H1 (cell line): ENCODE measurements around the gene RPTOR. TPM values are rescaled to one million over a fixed set of nuclear protein-coding genes. Genes with fewer than 3 reads are reported as not detected.

Source experiments
- CTCF ChIA-PET: fragments of 300-600 bp; sonication (Branson Sonifier 250); formaldehyde crosslinking; loops from one replicate; lab custom pipeline; 2021; ENCODE audit not compliant: partially characterized antibody; lab: Charles Lee
- POLR2A ChIA-PET: fragments of 300-600 bp; sonication (Branson Sonifier 250); formaldehyde crosslinking; loops from one replicate; lab custom pipeline; 2021; ENCODE audit warnings: inconsistent platforms; ENCODE audit not compliant: partially characterized antibody; lab: Charles Lee
- DNase-seq, 2 experiments: peaks; one replicate each; pipeline versions ENCODE4 v3.0.0 to v3.0.0-alpha.2; 2010 to 2022; ENCODE audit warnings: low spot score in 2 of 2, low read depth in 1 of 2, mixed read lengths in 1 of 2
- FAIRE-seq: peaks from 2 replicates; lab custom pipeline; 2011; peaks lifted over from hg19 to GRCh38; lab: Jason Lieb, UNC
- H2AFZ ChIP-seq: 2 replicates; pipeline ENCODE4 v1.8.1; 2012; ENCODE audit warnings: low read length, inconsistent platforms
- H2AK5ac ChIP-seq: 2 replicates; pipeline ENCODE4 v1.6.1; 2013; ENCODE audit warnings: low read depth, low read length
- H2BK120ac ChIP-seq: replicated peaks from 2 replicates; pipeline ENCODE3; 2013; ENCODE audit warnings: low read depth, low read length, inconsistent platforms
- H2BK12ac ChIP-seq: 2 replicates; pipeline ENCODE4 v1.6.1; 2013; ENCODE audit warnings: low read depth, low read length
- H2BK15ac ChIP-seq: 2 replicates; pipeline ENCODE4 v1.6.1; 2013; ENCODE audit warnings: low read length
- H2BK20ac ChIP-seq: 2 replicates; pipeline ENCODE4 v1.6.1; 2013; ENCODE audit warnings: low read length
- H2BK5ac ChIP-seq: 2 replicates; pipeline ENCODE4 v1.6.1; 2013; ENCODE audit warnings: low read depth, low read length
- H3K14ac ChIP-seq: 2 replicates; pipeline ENCODE4 v1.6.1; 2013; ENCODE audit warnings: inconsistent platforms; ENCODE audit not compliant: insufficient read length
- H3K18ac ChIP-seq: 2 replicates; pipeline ENCODE4 v1.6.1; 2013; ENCODE audit warnings: low read length; ENCODE audit errors: extremely low read depth
- H3K23ac ChIP-seq: 2 replicates; pipeline ENCODE4 v1.6.1; 2013; ENCODE audit warnings: inconsistent platforms; ENCODE audit not compliant: insufficient read length
- H3K23me2 ChIP-seq: 2 replicates; pipeline ENCODE4 v1.6.1; 2013; ENCODE audit warnings: low read depth, low read length
- H3K27ac ChIP-seq: 2 replicates; pipeline ENCODE4 v1.6.1; 2011; ENCODE audit warnings: low read depth, low read length, inconsistent platforms
- H3K27me3 ChIP-seq, 4 experiments: replicated peaks in 1 of 4; 1 replicate in 1 of 4; 2 replicates in 3 of 4; pipeline versions ENCODE4 v1.6.1 to v1.8.1; 2011 to 2013; ENCODE audit warnings: low read length in 3 of 4, mild to moderate bottlenecking in 3 of 4, inconsistent platforms in 2 of 4, mixed read lengths in 2 of 4, moderate library complexity in 1 of 4; ENCODE audit not compliant: control insufficient read depth in 3 of 4, insufficient read depth in 3 of 4; ENCODE audit errors: extremely low read depth in 1 of 4
- H3K36me3 ChIP-seq, 4 experiments: 2 replicates each; pipeline versions ENCODE4 v1.6.1 to v1.8.1; 2011 to 2013; ENCODE audit warnings: mild to moderate bottlenecking in 4 of 4, low read length in 3 of 4, moderate library complexity in 2 of 4, control low read depth in 1 of 4, inconsistent platforms in 1 of 4; ENCODE audit not compliant: insufficient read depth in 4 of 4, control insufficient read depth in 2 of 4
- H3K4ac ChIP-seq: replicated peaks from 2 replicates; pipeline ENCODE3; 2013; ENCODE audit warnings: low read length, low read depth, mixed read lengths, inconsistent platforms; ENCODE audit not compliant: insufficient read length
- H3K4me1 ChIP-seq, 4 experiments: replicated peaks in 1 of 4; 1 replicate in 1 of 4; 2 replicates in 3 of 4; pipeline versions ENCODE4 v1.6.1 to v1.8.1; 2011 to 2013; ENCODE audit warnings: low read length in 3 of 4, inconsistent platforms in 2 of 4, mixed read lengths in 1 of 4; ENCODE audit not compliant: insufficient read depth in 4 of 4, control insufficient read depth in 3 of 4
- H3K4me2 ChIP-seq, 2 experiments: 2 replicates each; pipeline versions ENCODE4 v1.6.1 to v1.8.1; 2011 to 2013; ENCODE audit warnings: low read depth in 2 of 2, low read length in 2 of 2, control low read depth in 1 of 2, inconsistent platforms in 1 of 2, mild to moderate bottlenecking in 1 of 2; ENCODE audit not compliant: insufficient read depth in 1 of 2
- H3K4me3 ChIP-seq, 4 experiments: fragments of 200-600, 300-600 bp in 1 of 4; sonication (generic), shearing (Covaris generic), sonication (Bioruptor Twin) in 1 of 4; 2 replicates each; pipeline versions ENCODE4 v1.5.1 to v1.8.1; 2011 to 2016; ENCODE audit warnings: low read length in 4 of 4, low read depth in 3 of 4, control low read depth in 2 of 4, inconsistent platforms in 2 of 4, mild to moderate bottlenecking in 2 of 4, mixed read lengths in 1 of 4, moderate library complexity in 1 of 4; ENCODE audit not compliant: insufficient read depth in 2 of 4; ENCODE audit errors: extremely low read depth in 1 of 4
- H3K56ac ChIP-seq: replicated peaks from 2 replicates; pipeline ENCODE3; 2013; ENCODE audit warnings: low read depth, mild to moderate bottlenecking, mixed read lengths, low read length, inconsistent platforms; ENCODE audit not compliant: insufficient read length
- H3K79me1 ChIP-seq: 2 replicates; pipeline ENCODE4 v1.6.1; 2013; ENCODE audit warnings: low read depth, low read length, control low read depth
- H3K79me2 ChIP-seq, 2 experiments: 2 replicates each; pipeline versions ENCODE4 v1.6.1 to v1.8.1; 2012 to 2013; ENCODE audit warnings: low read length in 2 of 2, mild to moderate bottlenecking in 2 of 2, inconsistent platforms in 1 of 2; ENCODE audit not compliant: insufficient read depth in 2 of 2, control insufficient read depth in 1 of 2
- H3K9ac ChIP-seq, 4 experiments: replicated peaks in 1 of 4; 1 replicate in 1 of 4; 2 replicates in 3 of 4; pipeline versions ENCODE4 v1.6.1 to v1.8.1; 2011 to 2013; ENCODE audit warnings: low read depth in 3 of 4, low read length in 3 of 4, control low read depth in 2 of 4, mild to moderate bottlenecking in 2 of 4, moderate library complexity in 2 of 4, inconsistent platforms in 1 of 4; ENCODE audit errors: extremely low read depth in 1 of 4
- H3K9me3 ChIP-seq, 2 experiments: 2 replicates each; pipeline versions ENCODE4 v1.6.1 to v1.8.1; 2012 to 2013; ENCODE audit warnings: mild to moderate bottlenecking in 2 of 2, moderate library complexity in 2 of 2, control low read depth in 1 of 2, inconsistent platforms in 1 of 2, low read depth in 1 of 2, low read length in 1 of 2, mixed read lengths in 1 of 2; ENCODE audit not compliant: insufficient read depth in 2 of 2
- H4K20me1 ChIP-seq, 2 experiments: replicated peaks in 1 of 2; 2 replicates each; pipeline versions ENCODE3 to v1.8.1; 2011 to 2013; ENCODE audit warnings: inconsistent platforms in 2 of 2, low read length in 2 of 2, mild to moderate bottlenecking in 1 of 2; ENCODE audit not compliant: insufficient read depth in 2 of 2, control insufficient read depth in 1 of 2
- H4K5ac ChIP-seq: 2 replicates; pipeline ENCODE4 v1.6.1; 2013; ENCODE audit warnings: low read length, low read depth, mixed read lengths, inconsistent platforms; ENCODE audit not compliant: insufficient read length
- H4K8ac ChIP-seq: 2 replicates; pipeline ENCODE4 v1.8.0; 2013; ENCODE audit warnings: mild to moderate bottlenecking, moderate library complexity, low read length, inconsistent platforms; ENCODE audit not compliant: insufficient read depth; ENCODE audit errors: extremely low read depth
- H4K91ac ChIP-seq: replicated peaks from 2 replicates; pipeline ENCODE3; 2013; ENCODE audit warnings: low read length, mixed read lengths, inconsistent platforms; ENCODE audit not compliant: insufficient read length
- CBX5 ChIP-seq: fragments of 300-800, 300-1000 bp; sonication (generic); IDR thresholded peaks from 2 replicates; pipeline ENCODE4 v1.7.1; 2016; ENCODE audit warnings: antibody characterized with exemption, low read length, low read depth
- CBX8 ChIP-seq: fragments of 300-800, 300-1000 bp; sonication (generic); IDR thresholded peaks from 2 replicates; pipeline ENCODE4 v1.7.1; 2016; ENCODE audit warnings: low read depth, low read length, borderline replicate concordance
- CEBPB ChIP-seq: IDR thresholded peaks from 2 replicates; pipeline ENCODE4 v1.6.1; 2012; ENCODE audit warnings: low read depth, low read length
- GABPA ChIP-seq: IDR thresholded peaks from 2 replicates; pipeline ENCODE4 v1.6.1; 2011; ENCODE audit warnings: mild to moderate bottlenecking, low read length, moderate library complexity, borderline replicate concordance; ENCODE audit not compliant: insufficient read depth
- KDM4A ChIP-seq: IDR thresholded peaks from one replicate; pipeline ENCODE4 v1.7.1; 2012; ENCODE audit warnings: low read depth, mild to moderate bottlenecking, moderate library complexity, low read length, inconsistent platforms; ENCODE audit not compliant: severe bottlenecking
- MAFK ChIP-seq: IDR thresholded peaks from 2 replicates; pipeline ENCODE4 v1.6.1; 2012; ENCODE audit warnings: low read depth, mild to moderate bottlenecking, improper control_type of control experiment, low read length
- POLR2A ChIP-seq, 2 experiments: IDR thresholded peaks; 1 replicate in 1 of 2; 2 replicates in 1 of 2; pipeline ENCODE4 v1.6.1; 2011; ENCODE audit warnings: low read depth in 2 of 2, low read length in 2 of 2, mild to moderate bottlenecking in 2 of 2; ENCODE audit errors: control extremely low read depth in 1 of 2
- POLR2AphosphoS5 ChIP-seq: IDR thresholded peaks from 2 replicates; pipeline ENCODE4 v1.6.1; 2011; ENCODE audit warnings: low read depth, low read length
- RNF2 ChIP-seq: fragments of 200-900, 300-1000 bp; sonication (generic); IDR thresholded peaks from 2 replicates; pipeline ENCODE4 v1.7.1; 2016; ENCODE audit warnings: borderline replicate concordance, low read depth, mild to moderate bottlenecking, antibody characterized with exemption, low read length; ENCODE audit not compliant: poor library complexity, severe bottlenecking; ENCODE audit errors: missing control alignments
- SP2 ChIP-seq: IDR thresholded peaks from 2 replicates; pipeline ENCODE4 v1.6.1; 2012; ENCODE audit warnings: mild to moderate bottlenecking, low read length, inconsistent platforms
- SRF ChIP-seq: IDR thresholded peaks from 2 replicates; pipeline ENCODE4 v1.6.1; 2011; ENCODE audit warnings: mild to moderate bottlenecking, low read depth, low read length, moderate library complexity
- TEAD4 ChIP-seq: IDR thresholded peaks from 2 replicates; pipeline ENCODE4 v1.6.1; 2012; ENCODE audit warnings: low read depth, low read length, inconsistent platforms, mixed read lengths
- WGBS, 2 experiments: shearing (Covaris generic) in 1 of 2; methylation state at CpG; one replicate each; pipeline versions ENCODE4 v1.1.6 to v1.1.7; 2013 to 2015; ENCODE audit warnings: low lambda C conversion rate in 2 of 2, mixed read lengths in 2 of 2, inconsistent platforms in 1 of 2, low coverage in 1 of 2, missing lambda C conversion rate in 1 of 2; ENCODE audit not compliant: insufficient replicate concordance in 2 of 2, insufficient coverage in 1 of 2, insufficient read length in 1 of 2; ENCODE audit errors: extremely low coverage in 1 of 2, missing lambda C conversion rate in 1 of 2; 5-methylcytosine and 5-hydroxymethylcytosine counted together
- polyA plus RNA-seq, 7 experiments: library from polyadenylated mRNA; depleted of rRNA in 3 of 7; stranded (reverse) in 5 of 7; unstranded in 2 of 7; fragments of >200 nt in 5 of 7; fragments of 200-250 nt in 2 of 7; gene quantifications; 1 replicate in 5 of 7; 2 replicates in 1 of 7; 4 replicates in 1 of 7; pipeline versions ENCODE4 v1.2.1 to v1.2.3, GENCODE V29; 2011 to 2013; ENCODE audit warnings: missing spikeins in 2 of 7, mixed read lengths in 2 of 7
- total RNA-seq: library from RNA; stranded (reverse); fragmentation: NEBNext Ultra II Directional; extraction: Animal tissue kit (Norgen Biotek cat#: 25700); gene quantifications from 2 replicates; pipeline ENCODE4 v1.2.1, GENCODE V29; 2021
- TF ChIP-seq, protein P1 (sequence below): IDR thresholded peaks from 2 replicates; pipeline ENCODE4 v1.6.1; 2012; ENCODE audit warnings: inconsistent platforms

The RPTOR gene
- total and polyA plus RNA-seq, 2 of the 8 experiments (the other 6 are each of a cell fraction or from before 2014, with no cell fraction given), result 6.9 to 28.7 TPM

DNA sequence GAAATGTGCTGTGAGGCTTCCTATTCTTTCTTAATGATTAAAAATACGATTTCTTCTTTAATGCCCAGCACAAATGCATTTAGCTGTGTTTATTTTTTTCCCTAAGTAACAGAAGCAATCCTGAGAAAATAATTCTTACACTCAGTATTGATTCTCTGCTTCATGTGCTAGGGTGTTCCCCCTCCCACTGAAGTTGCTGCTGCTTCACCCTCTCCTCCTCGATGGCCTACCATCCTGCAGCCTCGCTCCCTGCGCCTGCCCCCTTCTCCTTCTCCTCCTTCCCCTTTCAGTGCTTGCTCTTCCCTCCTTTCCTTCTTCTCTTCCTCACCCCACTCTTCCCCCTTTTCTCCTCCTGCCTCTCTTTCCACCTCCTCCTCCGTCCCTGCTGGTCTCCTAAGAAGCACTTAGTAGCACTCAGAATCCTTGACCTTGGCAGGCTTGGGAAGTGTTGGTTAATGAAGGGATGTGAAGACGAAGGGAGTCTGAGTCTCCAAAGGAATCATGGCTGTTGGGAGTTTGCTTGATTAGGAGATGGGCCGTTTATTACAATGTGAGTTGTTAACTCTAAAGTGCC is 119.7 kb downstream of the RPTOR start:
- peak overlapping the region; percentile 16 to 25; a peak in 3 of 4 replicates for H3K4me2 ChIP-seq
- TF ChIP-seq RNF2 (no peak), CBX8 (no peak), TEAD4 (no peak), CEBPB (no peak), CBX5 (no peak), KDM4A (no peak), GABPA (no peak), POLR2A (IDR thresholded peaks at IDR 0.05; ENCODE audit: control extremely low read depth in 1 of 2, low read depth in 2 of 2, low read length in 2 of 2) (no peak), POLR2AphosphoS5 (no peak), SP2 (no peak), SRF (no peak), MAFK (no peak)
- TF ChIP-seq, protein P1, sequence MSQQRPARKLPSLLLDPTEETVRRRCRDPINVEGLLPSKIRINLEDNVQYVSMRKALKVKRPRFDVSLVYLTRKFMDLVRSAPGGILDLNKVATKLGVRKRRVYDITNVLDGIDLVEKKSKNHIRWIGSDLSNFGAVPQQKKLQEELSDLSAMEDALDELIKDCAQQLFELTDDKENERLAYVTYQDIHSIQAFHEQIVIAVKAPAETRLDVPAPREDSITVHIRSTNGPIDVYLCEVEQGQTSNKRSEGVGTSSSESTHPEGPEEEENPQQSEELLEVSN, result no peak

More for the DNA sequence above, 119.7 kb downstream of the RPTOR start:
- H3K9ac ChIP-seq, result 0 out of 7 replicates have a peak overlapping the region, but pooled peaks of 1 of the 4 experiments have one; percentile 0
- no peaks in the 10 kb centered on the region for H3K9me3 ChIP-seq
- peak overlapping the region; percentile 46 for H3K4ac ChIP-seq
- H3K4me1 ChIP-seq, result peaks cover 0 to 11% (median 6%) of the 10 kb centered on the region in 4 experiments; a peak in 4 of 7 replicates
- no peak overlapping the region for H3K14ac ChIP-seq
- H3K23me2 ChIP-seq, result no peaks in the 10 kb centered on the region; the same call in 1 of the 2 replicates
- H3K23ac ChIP-seq, result no peak overlapping the region
- no peaks in the 10 kb centered on the region for H3K36me3 ChIP-seq
- H3K4me3 ChIP-seq, result no peak overlapping the region
- H3K79me2 ChIP-seq, result peaks cover 0 to 14% of the 10 kb centered on the region in 2 experiments; a peak in 2 of 4 replicates
- no peak overlapping the region for H4K8ac ChIP-seq
- no peak overlapping the region for H3K56ac ChIP-seq
- no peaks in the 10 kb centered on the region for H3K27me3 ChIP-seq
- no peak overlapping the region for H2BK15ac ChIP-seq
- FAIRE-seq, result no peak
- H3K18ac ChIP-seq, result peak overlapping the region; percentile 4; the same call in 1 of the 2 replicates
- H2BK5ac ChIP-seq, result no peak overlapping the region
- no peak overlapping the region for H3K27ac ChIP-seq
- DNase-seq, result no peak
- no peak overlapping the region for H2BK20ac ChIP-seq
- H4K91ac ChIP-seq, result no peak overlapping the region
- peaks cover 13% of the 10 kb centered on the region for H3K79me1 ChIP-seq
- H2AFZ ChIP-seq, result no peak overlapping the region
- no peak overlapping the region for H4K5ac ChIP-seq
- H2BK120ac ChIP-seq, result no peak overlapping the region
- 73% methylated on average over 7 of the region's 7 CpGs; no CpG with 5 or more reads in 1 of the 2 experiments for WGBS, 2 experiments
- CTCF ChIA-PET, result interaction anchor here (1.7 to 3.8 kb wide), 2 partner anchors 14 to 22 kb away, joined by 3 to 14 read pairs; no protein-coding TSS in a partner anchor
- peaks cover 0 to 10% of the 10 kb centered on the region in 2 experiments for H4K20me1 ChIP-seq
- H2BK12ac ChIP-seq, result no peak overlapping the region
- POLR2A ChIA-PET, result interaction anchor here (1.8 kb wide), 1 partner anchor 15 kb away, joined by 3 read pairs; no protein-coding TSS in a partner anchor
- no peak overlapping the region; the same call in 1 of the 2 replicates for H2AK5ac ChIP-seq
